Measurements from ENCODE around the gene ANAPC4. TPM values are rescaled to one million over a fixed set of nuclear protein-coding genes. Genes with fewer than 3 reads are reported as not detected.

ANAPC4 gene
- total RNA-seq, 1 donor from 2014 or later: 33.0 TPM

GRCh38 chr4:25351777-25352416, 25.2 kb upstream of the ANAPC4 start:
- DNase-seq (no peak), ATAC-seq (no peak)
- H3K36me3 ChIP-seq: peaks cover 13% of the 10 kb centered on the region
- TF ChIP-seq, protein P1, sequence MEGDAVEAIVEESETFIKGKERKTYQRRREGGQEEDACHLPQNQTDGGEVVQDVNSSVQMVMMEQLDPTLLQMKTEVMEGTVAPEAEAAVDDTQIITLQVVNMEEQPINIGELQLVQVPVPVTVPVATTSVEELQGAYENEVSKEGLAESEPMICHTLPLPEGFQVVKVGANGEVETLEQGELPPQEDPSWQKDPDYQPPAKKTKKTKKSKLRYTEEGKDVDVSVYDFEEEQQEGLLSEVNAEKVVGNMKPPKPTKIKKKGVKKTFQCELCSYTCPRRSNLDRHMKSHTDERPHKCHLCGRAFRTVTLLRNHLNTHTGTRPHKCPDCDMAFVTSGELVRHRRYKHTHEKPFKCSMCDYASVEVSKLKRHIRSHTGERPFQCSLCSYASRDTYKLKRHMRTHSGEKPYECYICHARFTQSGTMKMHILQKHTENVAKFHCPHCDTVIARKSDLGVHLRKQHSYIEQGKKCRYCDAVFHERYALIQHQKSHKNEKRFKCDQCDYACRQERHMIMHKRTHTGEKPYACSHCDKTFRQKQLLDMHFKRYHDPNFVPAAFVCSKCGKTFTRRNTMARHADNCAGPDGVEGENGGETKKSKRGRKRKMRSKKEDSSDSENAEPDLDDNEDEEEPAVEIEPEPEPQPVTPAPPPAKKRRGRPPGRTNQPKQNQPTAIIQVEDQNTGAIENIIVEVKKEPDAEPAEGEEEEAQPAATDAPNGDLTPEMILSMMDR (IDR thresholded peaks at IDR 0.05): no peak
- no peaks in the 10 kb centered on the region for H3K9me3 ChIP-seq
- no peaks in the 10 kb centered on the region for H3K27me3 ChIP-seq
- no peak overlapping the region for H3K27ac ChIP-seq
- no peaks in the 10 kb centered on the region for H3K4me1 ChIP-seq
- intact Hi-C loops (cut with DNase I): no loop called here
- H3K4me3 ChIP-seq: no peak overlapping the region

DNA sequence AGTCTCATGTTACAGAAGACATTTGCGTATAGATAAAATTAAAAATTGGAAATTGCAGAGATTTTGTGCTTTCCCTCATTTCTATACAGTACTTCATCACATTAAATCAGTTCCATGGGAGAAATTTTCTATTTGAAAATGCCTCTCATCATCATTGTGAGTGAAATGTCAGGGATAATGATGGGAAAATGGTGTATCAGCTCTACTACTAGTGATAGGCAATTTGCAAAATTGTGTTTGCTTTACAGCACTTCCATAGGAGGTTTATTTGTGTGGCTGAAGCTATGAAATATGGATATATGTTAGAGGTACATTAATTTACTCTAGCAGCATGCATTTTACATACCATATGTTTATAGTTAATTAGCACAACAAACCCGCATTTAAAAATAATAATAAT, 21.0 kb upstream of the ANAPC4 start:
- H3K36me3 ChIP-seq: no peaks in the 10 kb centered on the region
- H3K9me3 ChIP-seq: no peaks in the 10 kb centered on the region
- ATAC-seq: no peak
- intact Hi-C loops (cut with DNase I): no loop called here
- TF ChIP-seq, protein P1 (IDR thresholded peaks at IDR 0.05): no peak
- H3K4me3 ChIP-seq: no peak overlapping the region
- no peak for DNase-seq
- H3K27ac ChIP-seq: no peak overlapping the region
- H3K4me1 ChIP-seq: no peaks in the 10 kb centered on the region
- H3K27me3 ChIP-seq: no peaks in the 10 kb centered on the region

- no peaks in the 10 kb centered on the region for H3K36me3 ChIP-seq
These were observed 18.4 kb upstream of the ANAPC4 start for GRCh38 chr4:25358515-25359275.

GRCh38 chr4:25361253-25361652, 15.8 kb upstream of the ANAPC4 start:
- H3K4me3 ChIP-seq: no peak overlapping the region
- no peaks in the 10 kb centered on the region for H3K9me3 ChIP-seq
- no peaks in the 10 kb centered on the region for H3K27me3 ChIP-seq
- TF ChIP-seq, protein P1 (IDR thresholded peaks at IDR 0.05): no peak
- no peak overlapping the region for H3K27ac ChIP-seq
- peak; percentile 15 for ATAC-seq
- DNase-seq: no peak
- intact Hi-C loops (cut with DNase I): no loop called here
- peaks cover 6% of the 10 kb centered on the region for H3K36me3 ChIP-seq
- no peaks in the 10 kb centered on the region for H3K4me1 ChIP-seq

More at GRCh38 chr4:25358515-25359275, 18.4 kb upstream of the ANAPC4 start:
- DNase-seq (peak; percentile 93), ATAC-seq (peak; percentile 93)
- Histone ChIP-seq H3K9me3 (no peaks in the 10 kb centered on the region), H3K27ac (peak overlapping the region; percentile 6), H3K4me3 (no peak overlapping the region), H3K4me1 (no peaks in the 10 kb centered on the region), H3K27me3 (no peaks in the 10 kb centered on the region)
- TF ChIP-seq, protein P1 (IDR thresholded peaks at IDR 0.05): no peak
- intact Hi-C loops (cut with DNase I): no loop called here

GRCh38 chr4:25367004-25367621, 9.9 kb upstream of the ANAPC4 start:
- Histone ChIP-seq H3K4me3 (no peak overlapping the region), H3K36me3 (peaks cover 6% of the 10 kb centered on the region), H3K27ac (no peak overlapping the region), H3K4me1 (no peaks in the 10 kb centered on the region), H3K9me3 (no peaks in the 10 kb centered on the region), H3K27me3 (no peaks in the 10 kb centered on the region)
- intact Hi-C loops (cut with DNase I): no loop called here
- ATAC-seq (no peak), DNase-seq (no peak)
- TF ChIP-seq, protein P1 (IDR thresholded peaks at IDR 0.05): peak; percentile 61

Measured in upper lobe of right lung (tissue), 1 donor.